K562 (cell line): ENCODE data around the gene FOXM1. TPM values are rescaled to one million over a fixed set of nuclear protein-coding genes. Genes with fewer than 3 reads are reported as not detected.

Source experiments
- ASH1L ChIP-seq: fragments of 450-650 bp; IDR thresholded peaks from 2 replicates; pipeline ENCODE4 v1.6.1; 2018; ENCODE audit warnings: borderline replicate concordance, mild to moderate bottlenecking, low read depth; ENCODE audit not compliant: partially characterized antibody
- ATF3 ChIP-seq, 2 experiments: fragments of 450-650 bp in 1 of 2; sonication (generic) in 1 of 2; formaldehyde crosslinking in 1 of 2; IDR thresholded peaks in 1 of 2; conservative IDR thresholded peaks in 1 of 2; 2 replicates each; pipeline versions ENCODE4 v1.6.1 to v1.8.1; 2016 to 2023; ENCODE audit warnings: mild to moderate bottlenecking in 2 of 2, moderate library complexity in 2 of 2, inconsistent platforms in 1 of 2, missing genetic modification reagents in 1 of 2
- BCL6 ChIP-seq: fragments of 250-450 bp; sonication (Bioruptor Pico); IDR thresholded peaks from 2 replicates; pipeline ENCODE4 v1.4.0; 2020
- DEAF1 ChIP-seq: fragments of 450-650 bp; formaldehyde crosslinking; IDR thresholded peaks from 2 replicates; pipeline ENCODE4 v1.4.0; 2020; ENCODE audit warnings: mild to moderate bottlenecking, moderate library complexity
- REST ChIP-seq, 2 experiments: fragments of 450-650 bp; formaldehyde crosslinking in 1 of 2; IDR thresholded peaks; 2 replicates each; pipeline versions ENCODE4 v1.4.0 to v1.6.1; 2014 to 2020; ENCODE audit warnings: mild to moderate bottlenecking in 2 of 2, borderline replicate concordance in 1 of 2, low read depth in 1 of 2
- SMARCE1 ChIP-seq: fragments of 450-650 bp; IDR thresholded peaks from 2 replicates; pipeline ENCODE4 v1.7.1; 2016; ENCODE audit warnings: mild to moderate bottlenecking
- ZNF143 ChIP-seq: sonication (generic); formaldehyde crosslinking; IDR thresholded peaks from 2 replicates; pipeline ENCODE4 v1.9.0; 2022; ENCODE audit warnings: mild to moderate bottlenecking, missing genetic modification reagents
- ZNF212 ChIP-seq: fragments of 450-650 bp; formaldehyde crosslinking; IDR thresholded peaks from 2 replicates; pipeline ENCODE4 v1.4.0; 2020; ENCODE audit warnings: mild to moderate bottlenecking
- ZSCAN32 ChIP-seq: fragments of 450-650 bp; formaldehyde crosslinking; IDR thresholded peaks from 2 replicates; pipeline ENCODE4 v1.4.0; 2020; ENCODE audit warnings: mild to moderate bottlenecking, moderate library complexity
- polyA plus RNA-seq, 8 experiments: library from polyadenylated mRNA; depleted of rRNA in 4 of 8; stranded (reverse) in 5 of 8; unstranded in 3 of 8; fragments of >200 nt; fragmentation: Nextera tagmentation in 2 of 8; fragmentation: Illumina TruSeq in 1 of 8; extraction: Ambion mirVana in 2 of 8; extraction: Trizol in 1 of 8; gene quantifications; 2 replicates each; pipeline versions ENCODE4 v1.2.1 to v1.2.3, GENCODE V29; 2011 to 2014; ENCODE audit warnings: inconsistent platforms in 1 of 8, missing spikeins in 1 of 8
- total RNA-seq, 7 experiments: library from RNA; depleted of rRNA in 6 of 7; stranded (reverse); fragments of >200 nt in 6 of 7; fragmentation: Illumina TruSeq in 2 of 7; extraction: Trizol in 2 of 7; gene quantifications; 2 replicates each; pipeline versions ENCODE4 v1.2.1 to v1.2.3, GENCODE V29; 2011 to 2021; ENCODE audit warnings: low replicate concordance in 1 of 7

The FOXM1 gene
- total and polyA plus RNA-seq, 9 of the 15 experiments (the other 6 are each of a cell fraction or from before 2014, with no cell fraction given) = 8.9 to 46.9 (median 17.2) TPM

GRCh38 chr12:2812290-2813213 is 64.4 kb downstream of the FOXM1 start, which contains the start of gene ITFG2 (continued):
- TF ChIP-seq REST (IDR thresholded peaks at IDR 0.05; ENCODE audit: borderline replicate concordance) (peak; percentile 30; the same call in 1 of the 2 replicates), REST (CRISPR knock-in tag; IDR thresholded peaks at IDR 0.05; ENCODE audit: low read depth) (no peak), BCL6 (no peak), ZNF143 (CRISPR knock-in tag) (no peak), ATF3 (IDR thresholded peaks at IDR 0.05) (peak; percentile 86), ATF3 (CRISPR knock-in tag; conservative IDR thresholded peaks at IDR 0.05) (no peak), DEAF1 (no peak), ZNF212 (no peak), ASH1L (no peak), SMARCE1 (no peak), ZSCAN32 (CRISPR knock-in tag) (no peak)
